Measurements from ENCODE around the gene ID3.
A peak's percentile ranks its signal among the peaks of the same experiment; 100 is the strongest.

The ID3 gene

GRCh38 chr1:23562137-23562876 lies 3.0 kb upstream of the ID3 start:
- Mint-ChIP-seq H3K36me3 (peaks cover 4% of the 10 kb centered on the region), H3K4me1 (peaks cover 18% of the 10 kb centered on the region), H3K4me3 (no peak overlapping the region), H3K27ac (no peak overlapping the region), H3K9me3 (no peaks in the 10 kb centered on the region)
- DNase-seq (ENCODE audit: low spot score in 2 of 2) = no peak
- no peak for ATAC-seq

GRCh38 chr1:23561813-23562100 lies 2.5 kb upstream of the ID3 start:
- no peaks in the 10 kb centered on the region for H3K9me3 Mint-ChIP-seq
- ATAC-seq (no peak), DNase-seq (ENCODE audit: low spot score in 2 of 2) (no peak)
- peaks cover 18% of the 10 kb centered on the region for H3K4me1 Mint-ChIP-seq
- H3K36me3 Mint-ChIP-seq = peaks cover 4% of the 10 kb centered on the region
- H3K27ac Mint-ChIP-seq = no peak overlapping the region
- H3K4me3 Mint-ChIP-seq = no peak overlapping the region

- ATAC-seq (no peak), DNase-seq (ENCODE audit: low spot score in 2 of 2) (no peak)
- H3K4me1 Mint-ChIP-seq = peaks cover 18% of the 10 kb centered on the region
- no peak overlapping the region for H3K4me3 Mint-ChIP-seq
- no peak overlapping the region for H3K27ac Mint-ChIP-seq
- peaks cover 4% of the 10 kb centered on the region for H3K36me3 Mint-ChIP-seq
- no peaks in the 10 kb centered on the region for H3K9me3 Mint-ChIP-seq
Measured at GRCh38 chr1:23561076-23561812, 1.9 kb upstream of the ID3 start.

- H3K27ac Mint-ChIP-seq = peak overlapping the region; percentile 54
- ATAC-seq (no peak), DNase-seq (ENCODE audit: low spot score in 2 of 2) (no peak)
- H3K4me1 Mint-ChIP-seq = peaks cover 24% of the 10 kb centered on the region
- no peaks in the 10 kb centered on the region for H3K9me3 Mint-ChIP-seq
- H3K36me3 Mint-ChIP-seq = peaks cover 4% of the 10 kb centered on the region
- H3K4me3 Mint-ChIP-seq = peak overlapping the region; percentile 89
Measured at GRCh38 chr1:23559985-23560741, 862 bp upstream of the ID3 start.

GRCh38 chr1:23558872-23559135 lies 497 bp downstream of the ID3 start:
- ATAC-seq (no peak), DNase-seq (ENCODE audit: low spot score in 2 of 2) (no peak)
- peaks cover 32% of the 10 kb centered on the region for H3K4me1 Mint-ChIP-seq
- H3K36me3 Mint-ChIP-seq = peaks cover 4% of the 10 kb centered on the region
- no peak overlapping the region for H3K27ac Mint-ChIP-seq
- H3K9me3 Mint-ChIP-seq = no peaks in the 10 kb centered on the region
- peak overlapping the region; percentile 89 for H3K4me3 Mint-ChIP-seq

DNA sequence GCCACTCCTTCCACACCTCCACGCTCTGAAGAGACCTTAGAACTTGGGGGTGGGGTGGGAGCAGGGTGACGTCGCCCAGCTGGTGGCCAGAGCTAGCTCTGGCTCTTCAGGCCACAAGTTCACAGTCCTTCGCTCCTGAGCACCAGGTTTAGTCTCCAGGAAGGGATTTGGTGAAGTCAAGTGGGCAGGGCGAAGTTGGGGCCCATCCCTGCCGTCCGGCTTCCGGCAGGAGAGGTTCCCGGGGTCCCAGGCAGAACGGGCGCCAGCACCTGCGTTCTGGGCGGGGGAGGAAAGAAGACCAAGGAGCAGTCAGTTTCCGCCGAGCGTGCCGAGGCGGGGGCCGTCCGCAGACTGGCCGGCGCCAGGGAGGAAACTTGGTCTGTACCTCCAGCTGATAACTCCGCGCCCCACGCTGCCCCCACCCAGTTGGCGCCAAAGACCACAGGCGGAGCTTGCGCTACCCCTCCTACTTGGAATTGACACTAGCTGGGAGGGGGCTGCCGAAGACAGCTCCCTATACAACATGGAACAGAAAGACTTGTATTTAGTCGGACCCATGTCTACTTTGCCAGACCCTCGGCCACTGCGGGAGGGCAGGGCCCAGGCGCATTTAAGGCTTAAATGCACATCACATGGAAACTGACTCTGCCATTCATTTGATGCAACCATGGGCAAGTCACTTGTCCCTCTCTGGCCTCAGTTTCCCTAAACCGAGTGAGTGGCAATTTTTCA lies 995 bp downstream of the ID3 start:
- peak in 1 of 2 donors; percentile 64 for DNase-seq (ENCODE audit: low spot score in 2 of 2)
- peaks cover 37% of the 10 kb centered on the region for H3K4me1 Mint-ChIP-seq
- H3K36me3 Mint-ChIP-seq = peaks cover 4% of the 10 kb centered on the region
- H3K9me3 Mint-ChIP-seq = no peaks in the 10 kb centered on the region
- no peak for ATAC-seq
- peak overlapping the region; percentile 23 for H3K27ac Mint-ChIP-seq
- H3K4me3 Mint-ChIP-seq = peak overlapping the region; percentile 89

DNA sequence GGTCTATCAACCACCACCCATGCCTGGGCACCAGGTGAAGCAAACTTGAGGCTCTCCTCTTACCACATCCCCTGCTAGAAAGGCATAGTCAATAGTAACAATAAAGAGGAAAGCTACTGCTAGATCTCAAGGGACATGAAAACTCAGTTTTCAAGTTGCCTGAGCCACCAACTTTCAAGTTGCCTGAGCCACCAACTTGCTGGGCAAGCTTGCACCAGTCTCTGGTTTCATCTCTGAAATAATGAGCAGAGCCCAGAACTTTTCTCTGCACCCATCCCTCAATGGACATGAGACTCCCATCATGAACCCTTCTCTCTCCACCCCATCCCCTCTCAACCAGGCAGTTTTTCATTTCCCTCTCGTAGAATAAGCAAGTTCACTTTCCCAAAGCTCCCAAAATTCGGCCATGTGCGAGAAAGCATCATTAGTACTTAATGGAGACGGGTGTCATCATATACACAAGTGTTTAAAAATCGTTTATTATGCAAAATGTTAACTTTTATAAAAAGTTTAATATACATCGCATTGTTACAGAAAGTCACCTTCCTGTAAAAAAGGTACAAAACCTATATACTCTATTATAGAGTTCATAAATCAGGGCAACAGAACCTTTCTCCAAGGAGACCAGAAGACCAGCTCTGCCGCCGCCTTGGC lies 1.7 kb downstream of the ID3 start:
- ATAC-seq = no peak
- Mint-ChIP-seq H3K4me1 (peaks cover 37% of the 10 kb centered on the region), H3K36me3 (no peaks in the 10 kb centered on the region), H3K27ac (peak overlapping the region; percentile 23), H3K9me3 (no peaks in the 10 kb centered on the region), H3K4me3 (peak overlapping the region; percentile 89)
- no peak for DNase-seq (ENCODE audit: low spot score in 2 of 2)

- H3K4me3 Mint-ChIP-seq = peak overlapping the region; percentile 89
- H3K4me1 Mint-ChIP-seq = peaks cover 37% of the 10 kb centered on the region
- ATAC-seq (no peak), DNase-seq (ENCODE audit: low spot score in 2 of 2) (no peak)
- no peaks in the 10 kb centered on the region for H3K36me3 Mint-ChIP-seq
- H3K9me3 Mint-ChIP-seq = no peaks in the 10 kb centered on the region
- H3K27ac Mint-ChIP-seq = no peak overlapping the region
Measured at GRCh38 chr1:23556635-23557470, 2.4 kb downstream of the ID3 start.

GRCh38 chr1:23555986-23556634 lies 3.2 kb downstream of the ID3 start:
- ATAC-seq = no peak
- DNase-seq (ENCODE audit: low spot score in 2 of 2) = no peak
- H3K4me3 Mint-ChIP-seq = peak overlapping the region; percentile 89
- no peaks in the 10 kb centered on the region for H3K36me3 Mint-ChIP-seq
- H3K4me1 Mint-ChIP-seq = peaks cover 37% of the 10 kb centered on the region
- H3K27ac Mint-ChIP-seq = no peak overlapping the region
- no peaks in the 10 kb centered on the region for H3K9me3 Mint-ChIP-seq

GRCh38 chr1:23555270-23555985 lies 3.9 kb downstream of the ID3 start:
- H3K27ac Mint-ChIP-seq = peak overlapping the region; percentile 84
- ATAC-seq (no peak), DNase-seq (ENCODE audit: low spot score in 2 of 2) (no peak)
- no peaks in the 10 kb centered on the region for H3K9me3 Mint-ChIP-seq
- H3K4me1 Mint-ChIP-seq = peaks cover 37% of the 10 kb centered on the region
- H3K36me3 Mint-ChIP-seq = no peaks in the 10 kb centered on the region
- peak overlapping the region; percentile 78 for H3K4me3 Mint-ChIP-seq

GRCh38 chr1:23554481-23555269 lies 4.6 kb downstream of the ID3 start:
- peak; percentile 71 to 84 for DNase-seq (ENCODE audit: low spot score in 2 of 2)
- peak overlapping the region; percentile 84 for H3K27ac Mint-ChIP-seq
- H3K4me1 Mint-ChIP-seq = peaks cover 37% of the 10 kb centered on the region

DNA sequence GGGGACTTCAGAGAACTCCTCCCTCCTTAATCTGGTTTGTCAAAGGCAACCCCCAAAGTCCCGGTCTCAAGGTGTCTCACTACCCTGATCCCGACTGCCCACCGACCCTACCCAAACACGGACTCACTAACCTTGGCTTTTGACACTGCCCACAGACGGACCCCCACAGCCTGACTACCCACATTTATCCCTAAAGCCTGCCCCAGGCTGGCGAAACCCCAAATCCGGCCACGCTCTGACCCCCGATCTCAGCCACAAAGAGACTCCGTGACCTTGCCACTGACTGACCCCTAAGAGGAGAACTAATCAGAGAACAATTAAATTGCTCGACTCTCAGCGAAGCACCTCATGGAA lies 5.2 kb downstream of the ID3 start:
- no peaks in the 10 kb centered on the region for H3K9me3 Mint-ChIP-seq
- H3K4me3 Mint-ChIP-seq = peak overlapping the region; percentile 78
- no peaks in the 10 kb centered on the region for H3K36me3 Mint-ChIP-seq
- DNase-seq (ENCODE audit: low spot score in 2 of 2) (no peak), ATAC-seq (no peak)
- H3K27ac Mint-ChIP-seq = peak overlapping the region; percentile 84
- peaks cover 36% of the 10 kb centered on the region for H3K4me1 Mint-ChIP-seq

More at GRCh38 chr1:23554481-23555269, 4.6 kb downstream of the ID3 start:
- ATAC-seq = peak; percentile 85
- Mint-ChIP-seq H3K36me3 (no peaks in the 10 kb centered on the region), H3K9me3 (no peaks in the 10 kb centered on the region), H3K4me3 (peak overlapping the region; percentile 78)
